Fibroblast of lung (primary cell): ENCODE measurements around the gene ZNF480.
A peak's percentile ranks its signal among the peaks of the same experiment; 100 is the strongest.

ENCODE experiments used
- EZH2 ChIP-seq: IDR thresholded peaks from 2 replicates; pipeline ENCODE4 v1.5.1; 2012; ENCODE audit warnings: low read length, control low read depth, mild to moderate bottlenecking; ENCODE audit errors: missing control alignments
- TF ChIP-seq, protein P1 (sequence below), 2 donors: IDR thresholded peaks in 1 of 2; conservative IDR thresholded peaks in 1 of 2; 1 replicate in 1 of 2; 2 replicates in 1 of 2; pipeline ENCODE4 v1.5.1; 2011 to 2012; ENCODE audit warnings: low read length in 2 of 2, control low read depth in 1 of 2, inconsistent platforms in 1 of 2, low read depth in 1 of 2, mild to moderate bottlenecking in 1 of 2

DNA sequence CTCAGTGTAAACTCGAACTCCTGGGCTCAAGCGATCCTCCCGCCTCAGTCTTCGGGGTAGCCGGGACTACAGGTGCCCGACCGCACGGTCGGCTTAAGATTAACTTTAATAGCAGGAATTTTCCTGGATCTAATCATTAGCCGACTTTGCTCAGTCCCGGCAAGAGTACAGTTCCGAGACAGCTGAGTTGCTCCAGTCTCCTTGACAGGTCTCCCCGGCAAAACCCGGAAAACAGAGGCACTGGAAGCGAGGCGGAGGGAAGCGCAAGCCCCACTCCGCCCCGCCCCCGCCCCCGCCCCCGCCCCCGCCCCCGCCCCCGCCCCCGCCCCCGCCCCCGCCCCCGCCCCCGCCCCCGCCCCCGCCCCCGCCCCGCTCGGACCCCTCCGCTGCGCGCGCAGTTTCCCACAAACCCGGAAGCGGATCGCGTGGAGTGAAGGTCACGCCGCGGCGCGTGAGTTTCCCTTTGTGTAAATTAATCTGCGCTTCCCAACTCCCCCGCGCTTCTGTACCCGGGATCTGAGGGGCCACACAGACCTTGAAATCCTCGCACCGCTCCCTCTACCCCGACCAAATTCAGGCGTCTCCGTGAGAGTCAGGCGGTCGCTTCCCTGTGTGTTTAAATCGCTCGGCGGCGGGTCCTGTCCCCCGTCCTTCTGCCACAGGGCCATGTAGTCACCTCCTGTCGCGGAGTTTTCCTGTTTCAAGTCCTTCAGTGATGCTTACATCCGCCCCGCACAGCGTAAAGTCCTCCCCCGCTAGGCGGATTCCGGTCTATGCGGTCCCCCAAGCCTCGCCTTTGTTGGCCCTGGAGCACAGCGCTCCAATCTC, at the start of gene ZNF480:
- TF ChIP-seq, protein P1, sequence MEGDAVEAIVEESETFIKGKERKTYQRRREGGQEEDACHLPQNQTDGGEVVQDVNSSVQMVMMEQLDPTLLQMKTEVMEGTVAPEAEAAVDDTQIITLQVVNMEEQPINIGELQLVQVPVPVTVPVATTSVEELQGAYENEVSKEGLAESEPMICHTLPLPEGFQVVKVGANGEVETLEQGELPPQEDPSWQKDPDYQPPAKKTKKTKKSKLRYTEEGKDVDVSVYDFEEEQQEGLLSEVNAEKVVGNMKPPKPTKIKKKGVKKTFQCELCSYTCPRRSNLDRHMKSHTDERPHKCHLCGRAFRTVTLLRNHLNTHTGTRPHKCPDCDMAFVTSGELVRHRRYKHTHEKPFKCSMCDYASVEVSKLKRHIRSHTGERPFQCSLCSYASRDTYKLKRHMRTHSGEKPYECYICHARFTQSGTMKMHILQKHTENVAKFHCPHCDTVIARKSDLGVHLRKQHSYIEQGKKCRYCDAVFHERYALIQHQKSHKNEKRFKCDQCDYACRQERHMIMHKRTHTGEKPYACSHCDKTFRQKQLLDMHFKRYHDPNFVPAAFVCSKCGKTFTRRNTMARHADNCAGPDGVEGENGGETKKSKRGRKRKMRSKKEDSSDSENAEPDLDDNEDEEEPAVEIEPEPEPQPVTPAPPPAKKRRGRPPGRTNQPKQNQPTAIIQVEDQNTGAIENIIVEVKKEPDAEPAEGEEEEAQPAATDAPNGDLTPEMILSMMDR (conservative IDR thresholded peaks at IDR 0.05 in 1 of 2, IDR thresholded peaks at IDR 0.05 in 1 of 2; ENCODE audit: low read depth in 1 of 2, low read length in 2 of 2): peak in 1 of 2 donors; percentile 30
- no peak for TF ChIP-seq EZH2
